Psoas muscle (tissue), 8 donors: ENCODE data around the gene IGF1R. TPM values are rescaled to one million over a fixed set of nuclear protein-coding genes. Genes with fewer than 3 reads are reported as not detected.

Experiments
- ATAC-seq, 4 donors: fragments of 200-7000 bp; cut with Tn5 transposase; one replicate each; pipeline ENCODE4 v1.9.1; 2020; ENCODE audit warnings: moderate library complexity in 3 of 4, mild to moderate bottlenecking in 2 of 4
- DNase-seq, 2 donors: peaks; one replicate each; pipeline ENCODE4 v3.0.0-alpha.2; 2020
- H3K27ac ChIP-seq: fragments of 200-600 bp; one replicate; pipeline ENCODE4 v1.8.0; 2022
- H3K27me3 ChIP-seq, 3 donors: fragments of 200-600 bp in 1 of 3; one replicate each; pipeline versions ENCODE4 v1.6.1 to v1.8.0; 2013 to 2022; ENCODE audit warnings: low read length in 2 of 3, mild to moderate bottlenecking in 2 of 3, moderate library complexity in 1 of 3; ENCODE audit not compliant: insufficient read depth in 3 of 3
- H3K36me3 ChIP-seq, 2 donors: fragments of 200-600 bp in 1 of 2; one replicate each; pipeline versions ENCODE4 v1.6.1 to v1.8.0; 2013 to 2022; ENCODE audit warnings: low read depth in 1 of 2, mild to moderate bottlenecking in 1 of 2, moderate library complexity in 1 of 2; ENCODE audit not compliant: insufficient read depth in 1 of 2
- H3K4me1 ChIP-seq: fragments of 200-600 bp; one replicate; pipeline ENCODE4 v1.8.0; 2022
- H3K4me3 ChIP-seq: fragments of 200-600 bp; one replicate; pipeline ENCODE4 v1.8.0; 2022; ENCODE audit warnings: mild to moderate bottlenecking
- H3K9me3 ChIP-seq: fragments of 200-600 bp; one replicate; pipeline ENCODE4 v1.8.0; 2022
- CTCF ChIP-seq: fragments of 200-600 bp; IDR thresholded peaks from one replicate; pipeline ENCODE4 v1.8.0; 2022; ENCODE audit warnings: antibody characterized with exemption
- WGBS, 3 donors: extraction: QIAGEN DNeasy Blood & Tissue Kit; methylation state at CpG; one replicate each; pipeline versions ENCODE4 v1.1.6 to v1.1.7; 2013; 5-methylcytosine and 5-hydroxymethylcytosine counted together
- intact Hi-C, 2 donors: fragments of 100-400 bp; cut with DNase I; formaldehyde crosslinking; loops; one replicate each; pipeline versions ENCODE4 v1.11.0 to v1.14.2; 2022
- polyA plus RNA-seq, 3 donors: library from polyadenylated mRNA; stranded (reverse); fragments of 200-250 nt; gene quantifications; one replicate each; pipeline ENCODE4 v1.2.3, GENCODE V29; 2013
- total RNA-seq, 4 donors: library from RNA; stranded (reverse); fragmentation: NEBNext Ultra II Directional in 2 of 4; extraction: Animal tissue kit (Norgen Biotek cat#: 25700) in 2 of 4; gene quantifications; one replicate each; pipeline versions ENCODE4 v1.2.1 to v1.2.4, GENCODE V29; 2021 to 2023
- donor health status: healthy with polysubstance abuse.
- donor health status: DM: no; HTN: no; CAD: no; lungs with moderate emphysema.
- donor health status: Bipolar disorder and iron deficiency.
- donor health status: healthy.
- donor health status: DM: yes; HTN: yes; CAD: no.
- donor health status: DM: no; HTN: no; CAD: no.
- donor health status: DM: no; HTN: no; CAD: no.
- donor health status: DM: yes; HTN: yes; CAD: no.

IGF1R gene
- total and polyA plus RNA-seq, 7 donors = 2.1 to 20.4 (median 12.0) TPM

GRCh38 chr15:98994892-98995291 lies 346.6 kb downstream of the IGF1R start:
- Histone ChIP-seq H3K27ac (no peak overlapping the region), H3K4me3 (no peak overlapping the region), H3K27me3 (no peaks in the 10 kb centered on the region), H3K4me1 (peaks cover 11% of the 10 kb centered on the region), H3K9me3 (no peaks in the 10 kb centered on the region), H3K36me3 (no peaks in the 10 kb centered on the region)
- no peak for TF ChIP-seq CTCF
- intact Hi-C loops = loop anchor here in 1 of 2 donors (5.0 kb wide), 1 partner anchor 33 kb away; no protein-coding TSS in a partner anchor
- 92 to 95% (median 95%) methylated on average over 2 of the region's 2 CpGs for WGBS, 3 donors
- ATAC-seq = no peak
- no peak for DNase-seq

GRCh38 chr15:98996169-98996568 lies 347.8 kb downstream of the IGF1R start:
- no peak for TF ChIP-seq CTCF
- peaks cover 11% of the 10 kb centered on the region for H3K4me1 ChIP-seq
- no peak overlapping the region for H3K4me3 ChIP-seq
- ATAC-seq (peak in 1 of 4 donors; percentile 7), DNase-seq (no peak)
- H3K36me3 ChIP-seq = no peaks in the 10 kb centered on the region
- no peaks in the 10 kb centered on the region for H3K27me3 ChIP-seq
- intact Hi-C loops = loop anchor here in 1 of 2 donors (5.0 kb wide), 1 partner anchor 34 kb away; no protein-coding TSS in a partner anchor
- H3K9me3 ChIP-seq = no peaks in the 10 kb centered on the region
- H3K27ac ChIP-seq = no peak overlapping the region

GRCh38 chr15:98996624-98997023 lies 348.3 kb downstream of the IGF1R start:
- peaks cover 11% of the 10 kb centered on the region for H3K4me1 ChIP-seq
- 93 to 95% (median 93%) methylated on average over 6 of the region's 6 CpGs for WGBS, 3 donors
- TF ChIP-seq CTCF = no peak
- H3K27ac ChIP-seq = peak overlapping the region; percentile 31
- ATAC-seq = peak in 1 of 4 donors; percentile 35
- H3K36me3 ChIP-seq = no peaks in the 10 kb centered on the region
- intact Hi-C loops = loop anchor here in 1 of 2 donors (5.0 kb wide), 1 partner anchor 34 kb away; no protein-coding TSS in a partner anchor
- H3K4me3 ChIP-seq = no peak overlapping the region
- no peaks in the 10 kb centered on the region for H3K9me3 ChIP-seq
- H3K27me3 ChIP-seq = no peaks in the 10 kb centered on the region
- DNase-seq = no peak

DNA sequence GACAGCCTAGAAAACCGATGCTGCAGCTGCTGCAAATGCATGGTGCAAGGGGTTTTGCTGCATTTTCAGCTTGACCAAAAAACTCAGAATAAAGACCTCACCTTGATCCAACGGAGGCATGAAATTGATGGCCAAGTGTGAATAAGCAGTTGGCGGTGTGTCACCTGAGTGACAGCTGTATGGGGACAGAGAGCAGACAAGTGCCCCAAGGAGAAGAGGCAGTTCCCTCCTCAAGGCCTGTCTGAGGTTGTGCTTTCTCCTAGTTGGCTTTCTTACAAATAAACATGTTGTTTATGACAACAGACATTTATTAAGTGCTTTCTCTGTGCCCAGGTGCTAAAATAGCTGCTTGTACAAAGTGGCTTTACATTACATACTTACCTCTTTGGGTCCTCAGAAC lies 349.0 kb downstream of the IGF1R start:
- no peak for TF ChIP-seq CTCF
- Histone ChIP-seq H3K27ac (peak overlapping the region; percentile 43), H3K4me3 (peak overlapping the region; percentile 28), H3K9me3 (no peaks in the 10 kb centered on the region), H3K4me1 (peaks cover 11% of the 10 kb centered on the region), H3K27me3 (no peaks in the 10 kb centered on the region), H3K36me3 (no peaks in the 10 kb centered on the region)
- DNase-seq (no peak), ATAC-seq (peak; percentile 48 to 82 (median 76))
- intact Hi-C loops = loop anchor here in 1 of 2 donors (5.0 kb wide), 1 partner anchor 35 kb away; no protein-coding TSS in a partner anchor
- WGBS, 3 donors = 51 to 72% (median 53%) methylated on average over 3 of the region's 3 CpGs

- WGBS, 3 donors = 50 to 66% (median 63%) methylated on average over 9 of the region's 9 CpGs
- no peak for DNase-seq
- Histone ChIP-seq H3K9me3 (no peaks in the 10 kb centered on the region), H3K27ac (peak overlapping the region; percentile 43), H3K27me3 (no peaks in the 10 kb centered on the region), H3K36me3 (no peaks in the 10 kb centered on the region), H3K4me1 (peaks cover 11% of the 10 kb centered on the region), H3K4me3 (peak overlapping the region; percentile 28)
- intact Hi-C loops = loop anchor here in 1 of 2 donors (5.0 kb wide), 1 partner anchor 35 kb away; no protein-coding TSS in a partner anchor
- TF ChIP-seq CTCF = no peak
- ATAC-seq = peak in 3 of 4 donors; percentile 30 to 63 (median 33)
Measured at GRCh38 chr15:98997755-98998154, 349.4 kb downstream of the IGF1R start.
